DMS79 (cell line): ENCODE results near the gene GPX4.
A peak's percentile ranks its signal among the peaks of the same experiment; 100 is the strongest.

ENCODE experiments used
- DNase-seq: peaks from one replicate; lab custom pipeline; 2025; lab: John Stamatoyannopoulos, UW

The GPX4 gene

GRCh38 chr19:1068009-1069001 lies 35.5 kb upstream of the GPX4 start:
- no peak for DNase-seq

GRCh38 chr19:1069009-1069779 lies 34.6 kb upstream of the GPX4 start:
- no peak for DNase-seq

- no peak for DNase-seq
Measured at GRCh38 chr19:1070576-1070930, 33.2 kb upstream of the GPX4 start.

- DNase-seq = no peak
Measured at GRCh38 chr19:1070931-1071791, 32.6 kb upstream of the GPX4 start.

GRCh38 chr19:1072371-1073015 lies 31.3 kb upstream of the GPX4 start:
- DNase-seq = no peak

GRCh38 chr19:1073063-1073955 lies 30.5 kb upstream of the GPX4 start:
- DNase-seq = no peak

- DNase-seq = no peak
Measured at GRCh38 chr19:1073956-1074517, 29.8 kb upstream of the GPX4 start.

- peak; percentile 73 for DNase-seq
Measured at GRCh38 chr19:1074544-1075283, 29.1 kb upstream of the GPX4 start.

- DNase-seq = no peak
Measured at GRCh38 chr19:1076046-1076386, 27.8 kb upstream of the GPX4 start.

GRCh38 chr19:1076951-1077350 lies 26.8 kb upstream of the GPX4 start:
- peak; percentile 35 for DNase-seq

GRCh38 chr19:1079566-1080111 lies 24.2 kb upstream of the GPX4 start:
- DNase-seq = no peak

GRCh38 chr19:1080360-1081161 lies 23.2 kb upstream of the GPX4 start:
- no peak for DNase-seq

- DNase-seq = no peak
Measured at GRCh38 chr19:1081301-1082164, 22.3 kb upstream of the GPX4 start.

GRCh38 chr19:1082165-1082927 lies 21.4 kb upstream of the GPX4 start:
- peak; percentile 70 for DNase-seq

- no peak for DNase-seq
Measured at GRCh38 chr19:1082928-1083816, 20.6 kb upstream of the GPX4 start.
